Measurements from ENCODE around the gene TRAPPC10.

GRCh38 chr21:44010429-44010828 lies 1.7 kb upstream of the TRAPPC10 start:
- TF ChIP-seq CTCF (IDR thresholded peaks at IDR 0.05) (no peak), POLR2A (IDR thresholded peaks at IDR 0.05) (no peak)

All from lower leg skin (tissue), 3 donors.